SK-N-SH (cell line): ENCODE measurements around the gene FLT1. TPM values are rescaled to one million over a fixed set of nuclear protein-coding genes. Genes with fewer than 3 reads are reported as not detected.

Experiments
- CTCF ChIA-PET: fragments of 300-600, 350-600 bp; formaldehyde crosslinking; extraction: SDS; loops from one replicate; lab custom pipeline; 2021; lab: Yijun Ruan, JAX
- POLR2A ChIA-PET: fragments of 350-600 bp; sonication (Branson Sonifier 250); formaldehyde crosslinking; extraction: SDS; loops from one replicate; lab custom pipeline; 2020; ENCODE audit warnings: antibody characterized with exemption, inconsistent platforms; lab: Yijun Ruan, JAX
- DNase-seq: peaks from one replicate; pipeline ENCODE4 v3.0.0; 2012
- H2AFZ ChIP-seq: fragments of 200-600 bp; sonication (generic); 2 replicates; pipeline ENCODE4 v1.8.1; 2016; ENCODE audit warnings: antibody characterized with exemption, mild to moderate bottlenecking, low read depth
- H3F3A ChIP-seq: fragments of 200-600 bp; sonication (generic); replicated peaks from 2 replicates; pipeline ENCODE3; 2016; ENCODE audit warnings: antibody characterized with exemption, mild to moderate bottlenecking; ENCODE audit not compliant: insufficient read depth
- H3K27ac ChIP-seq, 2 experiments: fragments of 200-500 bp in 1 of 2; fragments of 200-600 bp in 1 of 2; sonication (Bioruptor generic) in 1 of 2; sonication (generic), shearing (Covaris generic) in 1 of 2; 2 replicates each; pipeline versions ENCODE4 v1.5.1 to v1.6.1; 2014 to 2016; ENCODE audit warnings: low read depth in 2 of 2, inconsistent platforms in 1 of 2, low read length in 1 of 2, mild to moderate bottlenecking in 1 of 2, mixed read lengths in 1 of 2
- H3K27me3 ChIP-seq: fragments of 200-600 bp; sonication (generic), shearing (Covaris generic); 2 replicates; pipeline ENCODE4 v1.6.1; 2016; ENCODE audit warnings: mixed run types; ENCODE audit not compliant: insufficient read depth
- H3K36me3 ChIP-seq, 2 experiments: fragments of 200-500 bp in 1 of 2; fragments of 200-600 bp in 1 of 2; sonication (Bioruptor generic) in 1 of 2; sonication (generic) in 1 of 2; replicated peaks in 1 of 2; 2 replicates each; pipeline versions ENCODE3 to v1.5.1; 2014 to 2016; ENCODE audit warnings: low read length in 1 of 2, mild to moderate bottlenecking in 1 of 2; ENCODE audit not compliant: insufficient read depth in 2 of 2, control insufficient read depth in 1 of 2
- H3K4me1 ChIP-seq, 2 experiments: fragments of 200-500 bp in 1 of 2; fragments of 200-600 bp in 1 of 2; sonication (Bioruptor generic) in 1 of 2; sonication (generic), shearing (Covaris generic) in 1 of 2; 2 replicates each; pipeline versions ENCODE4 v1.5.1 to v1.6.1; 2014 to 2016; ENCODE audit warnings: low read depth in 1 of 2, low read length in 1 of 2, mixed run types in 1 of 2; ENCODE audit not compliant: insufficient read depth in 2 of 2, control insufficient read depth in 1 of 2
- H3K4me2 ChIP-seq: fragments of 200-600 bp; sonication (generic), shearing (Covaris generic); 2 replicates; pipeline ENCODE4 v1.6.1; 2017; ENCODE audit warnings: mixed run types
- H3K4me3 ChIP-seq, 2 experiments: fragments of 200-500 bp in 1 of 2; fragments of 200-600 bp in 1 of 2; sonication (Bioruptor generic) in 1 of 2; sonication (generic), shearing (Covaris generic) in 1 of 2; 2 replicates each; pipeline versions ENCODE4 v1.5.1 to v1.8.1; 2014 to 2016; ENCODE audit warnings: low read depth in 2 of 2, inconsistent platforms in 1 of 2, low read length in 1 of 2, mild to moderate bottlenecking in 1 of 2, mixed read lengths in 1 of 2, moderate library complexity in 1 of 2
- H3K79me2 ChIP-seq: fragments of 200-600 bp; sonication (generic); 2 replicates; pipeline ENCODE4 v1.8.1; 2017; ENCODE audit warnings: mild to moderate bottlenecking; ENCODE audit not compliant: insufficient read depth
- H3K9ac ChIP-seq: fragments of 200-600 bp; sonication (generic); 2 replicates; pipeline ENCODE4 v1.6.1; 2017; ENCODE audit warnings: mixed run types
- H3K9me2 ChIP-seq: fragments of 200-600 bp; sonication (generic); 2 replicates; pipeline ENCODE4 v1.6.1; 2017; ENCODE audit warnings: mixed run types
- H3K9me3 ChIP-seq: fragments of 200-600 bp; sonication (generic); 2 replicates; pipeline ENCODE4 v1.6.1; 2017; ENCODE audit warnings: mixed run types, mild to moderate bottlenecking, moderate library complexity
- H4K20me1 ChIP-seq: fragments of 200-600 bp; sonication (generic); 2 replicates; pipeline ENCODE4 v1.6.1; 2017; ENCODE audit warnings: mild to moderate bottlenecking, mixed run types; ENCODE audit not compliant: insufficient read depth
- CTCF ChIP-seq: fragments of 200-600 bp; sonication (generic); IDR thresholded peaks from 2 replicates; pipeline ENCODE4 v1.6.1; 2017; ENCODE audit warnings: antibody characterized with exemption, mild to moderate bottlenecking, moderate library complexity
- GABPA ChIP-seq: IDR thresholded peaks from 2 replicates; pipeline ENCODE4 v1.4.0; 2012; ENCODE audit warnings: low read depth, mild to moderate bottlenecking
- IRF3 ChIP-seq: fragments of 150-350 bp; IDR thresholded peaks from 2 replicates; pipeline ENCODE4 v1.6.1; 2016; ENCODE audit warnings: mild to moderate bottlenecking, low read depth, low read length
- MEF2A ChIP-seq: IDR thresholded peaks from 2 replicates; pipeline ENCODE4 v1.4.0; 2012; ENCODE audit warnings: low read depth, borderline replicate concordance
- MXI1 ChIP-seq: IDR thresholded peaks from 2 replicates; pipeline ENCODE4 v1.6.1; 2012; ENCODE audit warnings: mild to moderate bottlenecking, low read depth, low read length, improper control_type of control experiment
- POLR2AphosphoS5 ChIP-seq: IDR thresholded peaks from 2 replicates; pipeline ENCODE4 v1.6.1; 2012; ENCODE audit warnings: low read depth, low read length
- RAD21 ChIP-seq: IDR thresholded peaks from 2 replicates; pipeline ENCODE4 v1.6.1; 2012; ENCODE audit warnings: mild to moderate bottlenecking, low read length
- REST ChIP-seq: IDR thresholded peaks from 2 replicates; pipeline ENCODE4 v1.6.1; 2012; ENCODE audit warnings: mild to moderate bottlenecking, low read depth, low read length, moderate library complexity
- RFX5 ChIP-seq: IDR thresholded peaks from 2 replicates; pipeline ENCODE4 v1.6.1; 2012; ENCODE audit warnings: mild to moderate bottlenecking, improper control_type of control experiment, low read length
- SIN3A ChIP-seq: IDR thresholded peaks from 2 replicates; pipeline ENCODE4 v1.6.1; 2012; ENCODE audit warnings: low read depth, mild to moderate bottlenecking, low read length, moderate library complexity, borderline replicate concordance
- TEAD4 ChIP-seq: IDR thresholded peaks from 2 replicates; pipeline ENCODE4 v1.4.0; 2012; ENCODE audit warnings: mild to moderate bottlenecking, borderline replicate concordance; ENCODE audit not compliant: insufficient read depth
- USF1 ChIP-seq: IDR thresholded peaks from 2 replicates; pipeline ENCODE4 v1.4.0; 2012; ENCODE audit warnings: low read depth, borderline replicate concordance
- USF2 ChIP-seq: fragments of 150-350 bp; IDR thresholded peaks from 2 replicates; pipeline ENCODE4 v1.6.1; 2017; ENCODE audit warnings: antibody characterized with exemption, low read length, low read depth, borderline replicate concordance
- ZBTB33 ChIP-seq: IDR thresholded peaks from 2 replicates; pipeline ENCODE4 v1.4.0; 2012; ENCODE audit warnings: low read depth, borderline replicate concordance
- WGBS: methylation state at CpG from one replicate; pipeline ENCODE4 v1.1.6; 2017; ENCODE audit warnings: low lambda C conversion rate; 5-methylcytosine and 5-hydroxymethylcytosine counted together
- polyA plus RNA-seq, 3 experiments: library from polyadenylated mRNA; depleted of rRNA; stranded (reverse); fragments of >200 nt; gene quantifications; 2 replicates each; pipeline ENCODE4 v1.2.3, GENCODE V29; 2012

The FLT1 gene
- polyA plus RNA-seq, 1 of the 3 experiments (the other 2 are of a cell fraction), result 0.20 TPM

GRCh38 chr13:28406733-28407266, 88.1 kb downstream of the FLT1 start:
- Histone ChIP-seq H3K36me3 (no peaks in the 10 kb centered on the region), H3K79me2 (no peaks in the 10 kb centered on the region), H3K4me3 (no peak overlapping the region), H3K27ac (no peak overlapping the region), H3K4me1 (no peaks in the 10 kb centered on the region), H3K9ac (no peak overlapping the region), H3F3A (no peaks in the 10 kb centered on the region), H3K4me2 (no peak overlapping the region), H3K9me3 (no peaks in the 10 kb centered on the region), H3K27me3 (no peaks in the 10 kb centered on the region; the same call in 1 of the 2 replicates), H2AFZ (no peak overlapping the region), H3K9me2 (no peaks in the 10 kb centered on the region), H4K20me1 (no peaks in the 10 kb centered on the region)
- 59% methylated on average over 13 of the region's 13 CpGs for WGBS
- no peak for TF ChIP-seq TEAD4
- TF ChIP-seq CTCF, result no peak
- no peak for TF ChIP-seq MEF2A
- no peak for TF ChIP-seq MXI1
- TF ChIP-seq RAD21, result no peak
- DNase-seq, result no peak
- CTCF ChIA-PET, result no interaction called here
- POLR2A ChIA-PET, result no interaction called here

GRCh38 chr13:28402057-28402381, 92.9 kb downstream of the FLT1 start:
- Histone ChIP-seq H3K9me2 (no peaks in the 10 kb centered on the region), H2AFZ (peak overlapping the region; percentile 43; the same call in 1 of the 2 replicates), H3K9ac (peak overlapping the region; percentile 17; the same call in 1 of the 2 replicates), H3F3A (no peaks in the 10 kb centered on the region), H3K4me1 (no peaks in the 10 kb centered on the region)
- TF ChIP-seq IRF3, result no peak
- no peak for TF ChIP-seq GABPA
- no peak for TF ChIP-seq POLR2AphosphoS5
- no peak for TF ChIP-seq USF1
- no peak for TF ChIP-seq REST
- no peak for TF ChIP-seq USF2
- no peak for TF ChIP-seq RFX5
- no peak for TF ChIP-seq ZBTB33
- no peak for TF ChIP-seq SIN3A
- TF ChIP-seq, all 33 proteins: peak for 0
- POLR2A ChIA-PET, result no interaction called here
- Histone ChIP-seq H4K20me1 (no peaks in the 10 kb centered on the region), H3K36me3 (no peaks in the 10 kb centered on the region), H3K27ac (peak overlapping the region in 1 of 2 experiments; percentile 70; a peak in 2 of 4 replicates), H3K79me2 (no peaks in the 10 kb centered on the region), H3K9me3 (no peaks in the 10 kb centered on the region), H3K27me3 (no peaks in the 10 kb centered on the region; the same call in 1 of the 2 replicates), H3K4me2 (peak overlapping the region; percentile 29; the same call in 1 of the 2 replicates), H3K4me3 (peak overlapping the region in 1 of 2 experiments; percentile 6; a peak in 1 of 4 replicates)
- CTCF ChIA-PET, result no interaction called here
- 57% methylated on average over 5 of the region's 5 CpGs for WGBS
- no peak for DNase-seq
